GM12878 (cell line): Measurements from ENCODE around the gene PTPRD. TPM values are rescaled to one million over a fixed set of nuclear protein-coding genes. Genes with fewer than 3 reads are reported as not detected.

ENCODE experiments used
- ATAC-seq: fragments of 200-7000 bp; cut with Tn5 transposase; 3 replicates; pipeline ENCODE4 v1.9.1; 2020; ENCODE audit warnings: mild to moderate bottlenecking, moderate library complexity
- BruUV-seq: library from RNA; stranded (reverse); fragments of 400-500 nt; replicated peaks from 2 replicates; lab custom pipeline; 2021; lab: Mats Ljungman, UMichigan
- CTCF ChIA-PET: fragments of 300-600 bp; sonication (Branson Sonifier 250); formaldehyde crosslinking; extraction: SDS; loops from one replicate; lab custom pipeline; 2021; ENCODE audit warnings: inconsistent platforms; lab: Yijun Ruan, JAX
- POLR2A ChIA-PET: fragments of 350-600 bp; formaldehyde crosslinking; extraction: SDS; loops from one replicate; lab custom pipeline; 2021; ENCODE audit warnings: inconsistent platforms; lab: Charles Lee
- RAD21 ChIA-PET: fragments of 300-600 bp; sonication (Branson Sonifier 250); formaldehyde crosslinking; loops from one replicate; lab custom pipeline; 2023; ENCODE audit warnings: antibody characterized with exemption; ENCODE audit not compliant: unreplicated experiment; lab: Charles Lee
- SMC1A ChIA-PET: fragments of 300-600 bp; sonication (Branson Sonifier 250); formaldehyde crosslinking; loops from one replicate; lab custom pipeline; 2023; ENCODE audit not compliant: unreplicated experiment, uncharacterized antibody; lab: Charles Lee
- DNase-seq: peaks from one replicate; pipeline ENCODE4 v3.0.0-alpha.2; 2011; ENCODE audit warnings: low read depth, low spot score
- FAIRE-seq: peaks from 3 replicates; lab custom pipeline; 2011; peaks lifted over from hg19 to GRCh38; lab: Jason Lieb, UNC
- H2AFZ ChIP-seq: 2 replicates; pipeline ENCODE4 v1.6.0; 2011; ENCODE audit warnings: low read depth, low read length, control low read depth; ENCODE audit not compliant: control insufficient read depth
- H3K27ac ChIP-seq: 2 replicates; pipeline ENCODE4 v1.5.1; 2011; ENCODE audit warnings: control low read depth; ENCODE audit not compliant: control insufficient read depth, insufficient read depth
- H3K27me3 ChIP-seq, 2 experiments: replicated peaks in 1 of 2; 2 replicates each; pipeline versions ENCODE4 v1.6.0 to v1.6.1; 2011; ENCODE audit warnings: low read length in 1 of 2; ENCODE audit not compliant: control insufficient read depth in 2 of 2, insufficient read depth in 2 of 2
- H3K36me3 ChIP-seq, 2 experiments: 2 replicates each; pipeline ENCODE4 v1.5.1; 2011; ENCODE audit warnings: low read length in 1 of 2; ENCODE audit not compliant: control insufficient read depth in 2 of 2, insufficient read depth in 2 of 2
- H3K4me1 ChIP-seq: 2 replicates; pipeline ENCODE4 v1.6.1; 2011; ENCODE audit warnings: mild to moderate bottlenecking, low read length, moderate library complexity, mixed read lengths; ENCODE audit not compliant: control insufficient read depth, insufficient read depth
- H3K4me2 ChIP-seq: 2 replicates; pipeline ENCODE4 v1.6.0; 2011; ENCODE audit warnings: control low read depth; ENCODE audit not compliant: control insufficient read depth, insufficient read depth
- H3K4me3 ChIP-seq: fragments of 200-600 bp; sonication (generic); 2 replicates; pipeline ENCODE4 v1.5.1; 2016
- H3K79me2 ChIP-seq: 2 replicates; pipeline ENCODE4 v1.6.0; 2011; ENCODE audit warnings: low read length; ENCODE audit not compliant: control insufficient read depth, insufficient read depth
- H3K9ac ChIP-seq: 2 replicates; pipeline ENCODE4 v1.8.0; 2011; ENCODE audit warnings: low read length, control low read depth, mixed read lengths; ENCODE audit not compliant: control insufficient read depth, insufficient read depth
- H3K9me3 ChIP-seq: replicated peaks from 3 replicates; pipeline ENCODE4 v1.5.1; 2011; ENCODE audit warnings: mild to moderate bottlenecking, low read length; ENCODE audit not compliant: control insufficient read depth, insufficient read depth
- H4K20me1 ChIP-seq: 2 replicates; pipeline ENCODE4 v1.6.0; 2011; ENCODE audit not compliant: control insufficient read depth, insufficient read depth
- BCLAF1 ChIP-seq: fragments of 450-650 bp; IDR thresholded peaks from 2 replicates; pipeline ENCODE4 v1.6.1; 2017; ENCODE audit warnings: antibody characterized with exemption, mild to moderate bottlenecking, moderate library complexity
- CBX5 ChIP-seq: sonication (generic); IDR thresholded peaks from 2 replicates; pipeline ENCODE4 v1.6.1; 2016; ENCODE audit warnings: low read depth, moderate library complexity, mild to moderate bottlenecking, inconsistent platforms
- CREB1 ChIP-seq: IDR thresholded peaks from 2 replicates; pipeline ENCODE4 v1.6.1; 2012; ENCODE audit warnings: low read depth, mild to moderate bottlenecking, inconsistent platforms
- MEF2B ChIP-seq: fragments of 450-650 bp; IDR thresholded peaks from 2 replicates; pipeline ENCODE4 v1.6.1; 2018; ENCODE audit warnings: mild to moderate bottlenecking, moderate library complexity; ENCODE audit not compliant: partially characterized antibody, poor library complexity, severe bottlenecking
- NR2C2 ChIP-seq: IDR thresholded peaks from 2 replicates; pipeline ENCODE4 v1.6.1; 2011; ENCODE audit warnings: borderline replicate concordance, low read depth; ENCODE audit not compliant: control insufficient read depth, insufficient read length
- POLR2A ChIP-seq: IDR thresholded peaks from 2 replicates; pipeline ENCODE4 v1.6.1; 2011; ENCODE audit warnings: low read depth, mild to moderate bottlenecking, low read length
- POU2F2 ChIP-seq: IDR thresholded peaks from 3 replicates; pipeline ENCODE4 v1.6.1; 2011; ENCODE audit warnings: low read depth, mild to moderate bottlenecking, low read length, borderline replicate concordance
- RB1 ChIP-seq: fragments of 450-650 bp; formaldehyde crosslinking; IDR thresholded peaks from 2 replicates; pipeline ENCODE4 v1.6.1; 2017; ENCODE audit warnings: mild to moderate bottlenecking, borderline replicate concordance
- RUNX3 ChIP-seq: IDR thresholded peaks from 2 replicates; pipeline ENCODE4 v1.6.1; 2012; ENCODE audit warnings: low read length, inconsistent platforms
- SMAD5 ChIP-seq: IDR thresholded peaks from 2 replicates; pipeline ENCODE4 v1.6.1; 2016; ENCODE audit warnings: antibody characterized with exemption, low read depth
- SMC3 ChIP-seq: IDR thresholded peaks from 2 replicates; pipeline ENCODE4 v1.6.1; 2011; ENCODE audit warnings: low read length, improper control_type of control experiment, borderline replicate concordance
- WRNIP1 ChIP-seq: IDR thresholded peaks from 2 replicates; pipeline ENCODE4 v1.6.1; 2011; ENCODE audit warnings: low read depth, low read length, improper control_type of control experiment, borderline replicate concordance
- ZBED1 ChIP-seq: IDR thresholded peaks from 2 replicates; pipeline ENCODE4 v1.6.1; 2016; ENCODE audit warnings: borderline replicate concordance
- ZNF384 ChIP-seq: IDR thresholded peaks from 2 replicates; pipeline ENCODE4 v1.6.1; 2012; ENCODE audit warnings: low read depth, mild to moderate bottlenecking, low read length, improper control_type of control experiment, borderline replicate concordance
- ZZZ3 ChIP-seq: IDR thresholded peaks from 2 replicates; pipeline ENCODE4 v1.6.1; 2011; ENCODE audit warnings: low read depth; ENCODE audit not compliant: control insufficient read depth, insufficient read length
- WGBS: methylation state at CpG from one replicate; pipeline ENCODE4 v1.1.6; 2016; ENCODE audit warnings: low lambda C conversion rate; ENCODE audit not compliant: insufficient replicate concordance, insufficient coverage; ENCODE audit errors: missing lambda C conversion rate; 5-methylcytosine and 5-hydroxymethylcytosine counted together
- in situ Hi-C: fragments of 300-500 bp; cut with MboI; formaldehyde crosslinking; loops from 9 replicates; pipeline ENCODE4 v1.14.3; 2018; ENCODE audit warnings: mixed read lengths
- intact Hi-C: fragments of 100-400 bp; cut with micrococcal nuclease; formaldehyde crosslinking; loops from one replicate; pipeline ENCODE4 v1.14.2; 2022; ENCODE audit not compliant: unreplicated experiment
- polyA plus RNA-seq, 11 experiments: library from polyadenylated mRNA; depleted of rRNA in 4 of 11; unstranded in 6 of 11; stranded (reverse) in 5 of 11; fragments of >200 nt; fragmentation: Nextera tagmentation in 4 of 11; fragmentation: Illumina TruSeq in 1 of 11; extraction: Ambion mirVana in 4 of 11; extraction: Trizol in 1 of 11; gene quantifications; 1 replicate in 1 of 11; 2 replicates in 10 of 11; pipeline versions ENCODE4 v1.2.1 to v1.2.3, GENCODE V29; 2011 to 2016; ENCODE audit warnings: inconsistent platforms in 2 of 11, missing spikeins in 2 of 11, low read depth in 1 of 11
- total RNA-seq, 4 experiments: library from RNA; depleted of rRNA in 3 of 4; stranded (reverse); fragments of >200 nt in 3 of 4; fragmentation: Illumina TruSeq in 1 of 4; extraction: Trizol in 1 of 4; gene quantifications; 2 replicates each; pipeline versions ENCODE4 v1.2.1 to v1.2.3, GENCODE V29; 2013 to 2021
- TF ChIP-seq, protein P1 (sequence below): fragments of 450-650 bp; IDR thresholded peaks from 2 replicates; pipeline ENCODE4 v1.6.1; 2016; ENCODE audit warnings: mild to moderate bottlenecking, moderate library complexity, borderline replicate concordance
- TF ChIP-seq, protein P2 (sequence below): fragments of 450-650 bp; IDR thresholded peaks from 2 replicates; pipeline ENCODE4 v1.6.1; 2014; ENCODE audit warnings: mild to moderate bottlenecking

Gene PTPRD
- total and polyA plus RNA-seq, 10 of the 15 experiments (the other 5 are each of a cell fraction or from before 2014, with no cell fraction given): under 0.01 to 0.05 (median 0.01) TPM; not detected in 7

GRCh38 chr9:9124616-9125015, 1488.2 kb downstream of the PTPRD start:
- Histone ChIP-seq H3K27me3 (no peaks in the 10 kb centered on the region), H3K4me3 (no peak overlapping the region), H3K4me2 (no peak overlapping the region), H3K4me1 (no peaks in the 10 kb centered on the region), H3K27ac (no peak overlapping the region), H3K79me2 (no peaks in the 10 kb centered on the region), H3K9me3 (no peaks in the 10 kb centered on the region), H4K20me1 (no peaks in the 10 kb centered on the region), H3K9ac (no peak overlapping the region), H3K36me3 (no peaks in the 10 kb centered on the region), H2AFZ (no peak overlapping the region)
- CTCF ChIA-PET: no interaction called here
- RAD21 ChIA-PET: no interaction called here
- no TSS peak for BruUV-seq
- intact Hi-C loops: no loop called here
- DNase-seq: no peak
- in situ Hi-C loops: no loop called here
- WGBS: 13% methylated on average over 2 of the region's 2 CpGs
- TF ChIP-seq SMAD5: no peak
- no peak for TF ChIP-seq POU2F2
- TF ChIP-seq ZBED1: no peak
- TF ChIP-seq CBX5: no peak
- no peak for TF ChIP-seq CREB1
- no peak for TF ChIP-seq RB1
- no peak for TF ChIP-seq BCLAF1
- no peak for TF ChIP-seq NR2C2
- TF ChIP-seq ZZZ3: no peak
- no peak for TF ChIP-seq MEF2B
- TF ChIP-seq POLR2A: no peak
- TF ChIP-seq, protein P1, sequence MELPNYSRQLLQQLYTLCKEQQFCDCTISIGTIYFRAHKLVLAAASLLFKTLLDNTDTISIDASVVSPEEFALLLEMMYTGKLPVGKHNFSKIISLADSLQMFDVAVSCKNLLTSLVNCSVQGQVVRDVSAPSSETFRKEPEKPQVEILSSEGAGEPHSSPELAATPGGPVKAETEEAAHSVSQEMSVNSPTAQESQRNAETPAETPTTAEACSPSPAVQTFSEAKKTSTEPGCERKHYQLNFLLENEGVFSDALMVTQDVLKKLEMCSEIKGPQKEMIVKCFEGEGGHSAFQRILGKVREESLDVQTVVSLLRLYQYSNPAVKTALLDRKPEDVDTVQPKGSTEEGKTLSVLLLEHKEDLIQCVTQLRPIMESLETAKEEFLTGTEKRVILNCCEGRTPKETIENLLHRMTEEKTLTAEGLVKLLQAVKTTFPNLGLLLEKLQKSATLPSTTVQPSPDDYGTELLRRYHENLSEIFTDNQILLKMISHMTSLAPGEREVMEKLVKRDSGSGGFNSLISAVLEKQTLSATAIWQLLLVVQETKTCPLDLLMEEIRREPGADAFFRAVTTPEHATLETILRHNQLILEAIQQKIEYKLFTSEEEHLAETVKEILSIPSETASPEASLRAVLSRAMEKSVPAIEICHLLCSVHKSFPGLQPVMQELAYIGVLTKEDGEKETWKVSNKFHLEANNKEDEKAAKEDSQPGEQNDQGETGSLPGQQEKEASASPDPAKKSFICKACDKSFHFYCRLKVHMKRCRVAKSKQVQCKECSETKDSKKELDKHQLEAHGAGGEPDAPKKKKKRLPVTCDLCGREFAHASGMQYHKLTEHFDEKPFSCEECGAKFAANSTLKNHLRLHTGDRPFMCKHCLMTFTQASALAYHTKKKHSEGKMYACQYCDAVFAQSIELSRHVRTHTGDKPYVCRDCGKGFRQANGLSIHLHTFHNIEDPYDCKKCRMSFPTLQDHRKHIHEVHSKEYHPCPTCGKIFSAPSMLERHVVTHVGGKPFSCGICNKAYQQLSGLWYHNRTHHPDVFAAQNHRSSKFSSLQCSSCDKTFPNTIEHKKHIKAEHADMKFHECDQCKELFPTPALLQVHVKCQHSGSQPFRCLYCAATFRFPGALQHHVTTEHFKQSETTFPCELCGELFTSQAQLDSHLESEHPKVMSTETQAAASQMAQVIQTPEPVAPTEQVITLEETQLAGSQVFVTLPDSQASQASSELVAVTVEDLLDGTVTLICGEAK: no peak
- TF ChIP-seq, protein P2, sequence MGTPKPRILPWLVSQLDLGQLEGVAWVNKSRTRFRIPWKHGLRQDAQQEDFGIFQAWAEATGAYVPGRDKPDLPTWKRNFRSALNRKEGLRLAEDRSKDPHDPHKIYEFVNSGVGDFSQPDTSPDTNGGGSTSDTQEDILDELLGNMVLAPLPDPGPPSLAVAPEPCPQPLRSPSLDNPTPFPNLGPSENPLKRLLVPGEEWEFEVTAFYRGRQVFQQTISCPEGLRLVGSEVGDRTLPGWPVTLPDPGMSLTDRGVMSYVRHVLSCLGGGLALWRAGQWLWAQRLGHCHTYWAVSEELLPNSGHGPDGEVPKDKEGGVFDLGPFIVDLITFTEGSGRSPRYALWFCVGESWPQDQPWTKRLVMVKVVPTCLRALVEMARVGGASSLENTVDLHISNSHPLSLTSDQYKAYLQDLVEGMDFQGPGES: no peak
- no peak for TF ChIP-seq RUNX3
- TF ChIP-seq SMC3: no peak
- no peak for TF ChIP-seq ZNF384
- no peak for TF ChIP-seq WRNIP1
- SMC1A ChIA-PET: interaction anchor here (1.0 kb wide), 1 partner anchor 15 kb away, joined by 4 read pairs; no protein-coding TSS in a partner anchor
- POLR2A ChIA-PET: no interaction called here
- no peak for ATAC-seq
- FAIRE-seq: no peak
